ENCODE measurements around the gene AGAP1. TPM values are rescaled to one million over a fixed set of nuclear protein-coding genes. Genes with fewer than 3 reads are reported as not detected.

Gene AGAP1
- total RNA-seq, 2 donors from 2014 or later: 22.5 to 23.9 TPM

- intact Hi-C loops (cut with DNase I): no loop called here
- ATAC-seq (no peak), DNase-seq (no peak)
These were observed 10.5 kb upstream of the AGAP1 start for GRCh38 chr2:235483313-235483712.

- no peak for ATAC-seq
- intact Hi-C loops (cut with DNase I): no loop called here
- DNase-seq: no peak
These were observed 8.5 kb upstream of the AGAP1 start for GRCh38 chr2:235485362-235485761.

- ATAC-seq (no peak), DNase-seq (no peak)
- intact Hi-C loops (cut with DNase I): no loop called here
These were observed 7.1 kb upstream of the AGAP1 start for GRCh38 chr2:235486729-235487128.

- intact Hi-C loops (cut with DNase I): loop anchor here in 1 of 2 donors (10.0 kb wide), 1 partner anchor 95 kb away; no protein-coding TSS in a partner anchor
- DNase-seq: no peak
These were observed 3.9 kb upstream of the AGAP1 start for GRCh38 chr2:235489897-235490296.

GRCh38 chr2:235492850-235493344 lies 946 bp upstream of the AGAP1 start:
- intact Hi-C loops (cut with DNase I): loop anchor here in 1 of 2 donors (10.0 kb wide), 1 partner anchor 92 kb away; no protein-coding TSS in a partner anchor
- ATAC-seq: peak; percentile 1
- peak; percentile 50 for DNase-seq

More at GRCh38 chr2:235489897-235490296, 3.9 kb upstream of the AGAP1 start:
- ATAC-seq: no peak

- ATAC-seq (peak; percentile 51 to 58), DNase-seq (no peak)
- intact Hi-C loops (cut with DNase I): loop anchor here in 1 of 2 donors (10.0 kb wide), 1 partner anchor 91 kb away; no protein-coding TSS in a partner anchor
These were observed 455 bp upstream of the AGAP1 start for GRCh38 chr2:235493402-235493774.

GRCh38 chr2:235494716-235495372 lies 1.0 kb downstream of the AGAP1 start:
- DNase-seq (peak; percentile 50), ATAC-seq (peak in 1 of 2 donors; percentile 32)
- intact Hi-C loops (cut with DNase I): loop anchor here in 1 of 2 donors (10.0 kb wide), 1 partner anchor 90 kb away; no protein-coding TSS in a partner anchor

GRCh38 chr2:235495373-235496238 lies 1.8 kb downstream of the AGAP1 start:
- intact Hi-C loops (cut with DNase I): loop anchor here in 1 of 2 donors (2.0 to 10.0 kb wide), 2 partner anchors 89 to 359 kb away; no protein-coding TSS in a partner anchor
- no peak for DNase-seq
- ATAC-seq: peak in 1 of 2 donors; percentile 38

- no peak for ATAC-seq
- DNase-seq: no peak
- intact Hi-C loops (cut with DNase I): loop anchor here in 1 of 2 donors (2.0 to 10.0 kb wide), 2 partner anchors 89 to 359 kb away; no protein-coding TSS in a partner anchor
These were observed 2.4 kb downstream of the AGAP1 start for GRCh38 chr2:235496239-235496621.

DNA sequence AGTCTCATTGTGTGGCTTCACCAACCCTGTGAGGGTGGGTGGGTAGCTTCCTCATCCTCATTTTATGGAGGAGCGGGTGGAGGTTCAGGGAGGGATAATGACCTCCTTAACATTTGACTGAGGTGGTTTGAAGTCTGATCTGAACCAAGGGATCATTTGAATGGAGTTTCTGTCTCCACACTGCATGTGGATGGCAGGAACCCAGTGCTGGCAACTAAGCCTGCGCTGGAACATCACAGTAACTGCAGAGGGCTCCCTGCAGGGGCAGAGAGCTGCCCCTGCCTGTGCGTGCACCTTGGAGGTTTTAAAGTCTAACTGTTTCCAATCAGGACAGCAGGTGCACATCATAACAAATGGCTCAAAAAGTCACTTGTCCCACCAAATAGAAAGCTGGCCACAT lies 3.3 kb downstream of the AGAP1 start:
- ATAC-seq: no peak
- intact Hi-C loops (cut with DNase I): loop anchor here in 1 of 2 donors (2.0 to 10.0 kb wide), 2 partner anchors 88 to 360 kb away; no protein-coding TSS in a partner anchor
- no peak for DNase-seq

DNA sequence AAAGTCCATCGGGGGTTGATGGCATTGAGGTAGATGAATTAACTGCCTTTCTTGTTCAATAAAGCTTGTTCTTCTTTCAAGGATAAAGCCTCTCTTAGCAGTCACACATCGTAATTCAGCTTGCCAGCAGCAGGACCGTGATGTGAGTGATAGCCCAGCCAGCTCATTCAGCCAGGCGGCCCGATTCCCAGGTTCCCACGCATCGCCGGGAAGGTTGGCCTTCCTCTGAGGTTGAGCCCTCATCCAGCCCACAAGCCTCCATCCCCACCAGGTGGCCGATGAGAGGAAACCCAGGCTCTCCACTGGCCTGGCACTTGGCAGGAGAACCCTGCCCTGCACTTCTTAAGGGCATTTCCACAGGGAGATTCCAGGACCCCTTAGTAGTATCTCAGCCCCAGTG lies 4.7 kb downstream of the AGAP1 start:
- intact Hi-C loops (cut with DNase I): loop anchor here in 1 of 2 donors (10.0 kb wide), 1 partner anchor 86 kb away; no protein-coding TSS in a partner anchor
- DNase-seq (no peak), ATAC-seq (no peak)

GRCh38 chr2:235498946-235499812 lies 5.3 kb downstream of the AGAP1 start:
- ATAC-seq (no peak), DNase-seq (no peak)
- intact Hi-C loops (cut with DNase I): loop anchor here in 1 of 2 donors (10.0 kb wide), 1 partner anchor 86 kb away; no protein-coding TSS in a partner anchor

GRCh38 chr2:235500110-235500760 lies 6.4 kb downstream of the AGAP1 start:
- intact Hi-C loops (cut with DNase I): no loop called here
- no peak for DNase-seq

GRCh38 chr2:235500761-235501672 lies 7.2 kb downstream of the AGAP1 start:
- DNase-seq (no peak), ATAC-seq (peak in 1 of 2 donors; percentile 38)
- intact Hi-C loops (cut with DNase I): no loop called here

More at GRCh38 chr2:235500110-235500760, 6.4 kb downstream of the AGAP1 start:
- no peak for ATAC-seq

DNA sequence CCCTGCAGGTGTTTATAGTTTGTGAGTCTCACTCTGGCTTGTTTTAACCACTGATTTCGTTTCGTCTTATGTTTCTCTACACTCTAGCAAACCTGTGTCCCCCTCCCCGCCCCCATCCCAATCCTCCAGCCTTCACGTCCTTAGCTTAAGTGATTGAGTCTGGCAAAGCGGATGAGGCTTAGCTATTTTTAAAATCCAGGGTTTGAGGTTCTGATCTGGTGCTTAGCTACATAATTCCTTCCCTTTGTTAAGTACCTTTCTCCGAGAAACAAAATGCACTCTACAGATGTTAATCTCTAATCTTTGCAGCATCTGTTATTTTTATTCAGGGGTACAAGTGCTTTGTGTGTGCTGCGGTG lies 7.8 kb downstream of the AGAP1 start:
- DNase-seq (no peak), ATAC-seq (no peak)
- intact Hi-C loops (cut with DNase I): no loop called here

GRCh38 chr2:235502336-235502735 lies 8.5 kb downstream of the AGAP1 start:
- no peak for ATAC-seq
- intact Hi-C loops (cut with DNase I): no loop called here

More at GRCh38 chr2:235502336-235502735, 8.5 kb downstream of the AGAP1 start:
- DNase-seq: no peak
